SK-N-SH treated with all-trans-retinoic acid at 6 μM for 48 hours (cell line): ENCODE data around the gene GGA2.

Experiments used
- ATAC-seq: fragments of 200-7000 bp; cut with Tn5 transposase; 3 replicates; pipeline ENCODE4 v1.9.1; 2020; ENCODE audit warnings: mild to moderate bottlenecking, moderate library complexity
- ARNTL ChIP-seq: fragments of 450-650 bp; formaldehyde crosslinking; IDR thresholded peaks from 2 replicates; pipeline ENCODE4 v1.5.0; 2020; ENCODE audit warnings: low read depth, mild to moderate bottlenecking, moderate library complexity, borderline replicate concordance
- BACH2 ChIP-seq: fragments of 250-450 bp; sonication (Bioruptor Pico); IDR thresholded peaks from 2 replicates; pipeline ENCODE4 v1.9.0; 2021; ENCODE audit warnings: mild to moderate bottlenecking, borderline replicate concordance
- CREB5 ChIP-seq: fragments of 250-450 bp; sonication (Bioruptor Pico); IDR thresholded peaks from 2 replicates; pipeline ENCODE4 v1.5.1; 2020; ENCODE audit warnings: low read depth, mild to moderate bottlenecking, moderate library complexity
- CSDC2 ChIP-seq: fragments of 250-450 bp; sonication (Bioruptor Pico); IDR thresholded peaks from 2 replicates; pipeline ENCODE4 v1.5.0; 2020; ENCODE audit warnings: mild to moderate bottlenecking, moderate library complexity
- ESRRG ChIP-seq: fragments of 250-450 bp; sonication (Bioruptor Pico); IDR thresholded peaks from 2 replicates; pipeline ENCODE4 v1.6.1; 2021; ENCODE audit warnings: mild to moderate bottlenecking
- GLIS3 ChIP-seq: fragments of 250-450 bp; sonication (Bioruptor Pico); IDR thresholded peaks from 2 replicates; pipeline ENCODE4 v1.5.0; 2020; ENCODE audit warnings: mild to moderate bottlenecking, moderate library complexity
- ISL1 ChIP-seq: fragments of 250-450 bp; sonication (Bioruptor Pico); IDR thresholded peaks from 2 replicates; pipeline ENCODE4 v2.1.2; 2022; ENCODE audit warnings: mild to moderate bottlenecking, moderate library complexity
- OSR1 ChIP-seq: fragments of 250-450 bp; sonication (Bioruptor Pico); IDR thresholded peaks from 2 replicates; pipeline ENCODE4 v1.8.0; 2022; ENCODE audit warnings: moderate library complexity, mild to moderate bottlenecking, inconsistent platforms
- PATZ1 ChIP-seq: fragments of 250-450 bp; sonication (Bioruptor Pico); IDR thresholded peaks from 2 replicates; pipeline ENCODE4 v1.8.0; 2020; ENCODE audit warnings: mild to moderate bottlenecking, moderate library complexity, borderline replicate concordance
- POU6F1 ChIP-seq: fragments of 250-450 bp; sonication (Bioruptor Pico); IDR thresholded peaks from 2 replicates; pipeline ENCODE4 v1.8.0; 2021; ENCODE audit warnings: low read depth, mild to moderate bottlenecking, moderate library complexity, borderline replicate concordance
- PPARA ChIP-seq: fragments of 250-450 bp; sonication (Bioruptor Pico); IDR thresholded peaks from 2 replicates; pipeline ENCODE4 v1.5.0; 2020; ENCODE audit warnings: mild to moderate bottlenecking, borderline replicate concordance
- RARB ChIP-seq: fragments of 250-450 bp; sonication (Bioruptor Pico); IDR thresholded peaks from 2 replicates; pipeline ENCODE4 v1.8.0; 2021; ENCODE audit warnings: mild to moderate bottlenecking, moderate library complexity
- SNAI2 ChIP-seq: fragments of 250-450 bp; sonication (Bioruptor Pico); IDR thresholded peaks from 2 replicates; pipeline ENCODE4 v1.5.0; 2020; ENCODE audit warnings: mild to moderate bottlenecking, moderate library complexity
- TCF4 ChIP-seq: fragments of 250-450 bp; sonication (Bioruptor Pico); IDR thresholded peaks from 2 replicates; pipeline ENCODE4 v1.8.0; 2021; ENCODE audit warnings: mild to moderate bottlenecking, moderate library complexity, borderline replicate concordance
- TOX ChIP-seq: fragments of 250-450 bp; sonication (Bioruptor Pico); IDR thresholded peaks from 2 replicates; pipeline ENCODE4 v1.8.0; 2021; ENCODE audit warnings: mild to moderate bottlenecking, moderate library complexity, borderline replicate concordance
- TSHZ2 ChIP-seq: fragments of 250-450 bp; sonication (Bioruptor Pico); IDR thresholded peaks from 2 replicates; pipeline ENCODE4 v1.5.0; 2020; ENCODE audit warnings: mild to moderate bottlenecking, moderate library complexity
- ZFP3 ChIP-seq: fragments of 250-450 bp; sonication (Bioruptor Pico); IDR thresholded peaks from 2 replicates; pipeline ENCODE4 v1.5.0; 2020; ENCODE audit warnings: mild to moderate bottlenecking, moderate library complexity
- ZFP30 ChIP-seq: fragments of 450-650 bp; formaldehyde crosslinking; IDR thresholded peaks from 2 replicates; pipeline ENCODE4 v1.5.0; 2022; ENCODE audit warnings: mild to moderate bottlenecking, moderate library complexity
- ZNF565 ChIP-seq: fragments of 450-650 bp; formaldehyde crosslinking; conservative IDR thresholded peaks from 2 replicates; pipeline ENCODE4 v1.5.0; 2020; ENCODE audit warnings: low read depth, mild to moderate bottlenecking, moderate library complexity
- ZNF70 ChIP-seq: fragments of 450-650 bp; formaldehyde crosslinking; IDR thresholded peaks from 2 replicates; pipeline ENCODE4 v1.5.0; 2020; ENCODE audit warnings: mild to moderate bottlenecking, moderate library complexity
- ZNF8 ChIP-seq: fragments of 450-650 bp; formaldehyde crosslinking; IDR thresholded peaks from 2 replicates; pipeline ENCODE4 v1.5.0; 2020; ENCODE audit warnings: mild to moderate bottlenecking, moderate library complexity

The GGA2 gene

GRCh38 chr16:23528644-23529310 lies 18.5 kb upstream of the GGA2 start (continued):
- TF ChIP-seq ESRRG (CRISPR knock-in tag), result no peak
- TF ChIP-seq, all 23 proteins: peak for 0

GRCh38 chr16:23527961-23528643 lies 17.8 kb upstream of the GGA2 start:
- ATAC-seq, result no peak
- TF ChIP-seq PATZ1 (CRISPR knock-in tag) (no peak), ZNF8 (CRISPR knock-in tag) (no peak), GLIS3 (CRISPR knock-in tag) (no peak), CSDC2 (CRISPR knock-in tag) (no peak), ZFP30 (CRISPR knock-in tag) (no peak), TCF4 (CRISPR knock-in tag) (no peak), ZNF70 (CRISPR knock-in tag) (no peak), OSR1 (CRISPR knock-in tag) (no peak), ISL1 (CRISPR knock-in tag) (no peak), RARB (no peak), PPARA (CRISPR knock-in tag) (no peak), SNAI2 (no peak), BACH2 (CRISPR knock-in tag) (no peak), ESRRG (CRISPR knock-in tag) (no peak), TOX (CRISPR knock-in tag) (no peak), CREB5 (CRISPR knock-in tag) (no peak)

GRCh38 chr16:23524886-23525285 lies 14.6 kb upstream of the GGA2 start:
- no peak for ATAC-seq
- TF ChIP-seq GLIS3 (CRISPR knock-in tag), result no peak
- no peak for TF ChIP-seq CREB5 (CRISPR knock-in tag)
- no peak for TF ChIP-seq ARNTL (CRISPR knock-in tag)
- TF ChIP-seq TOX (CRISPR knock-in tag), result no peak
- no peak for TF ChIP-seq POU6F1 (CRISPR knock-in tag)
- TF ChIP-seq ZFP30 (CRISPR knock-in tag), result no peak
- TF ChIP-seq RARB, result no peak
- no peak for TF ChIP-seq PPARA (CRISPR knock-in tag)
- no peak for TF ChIP-seq ZFP3 (CRISPR knock-in tag)
- TF ChIP-seq SNAI2, result no peak

- ATAC-seq, result no peak
- TF ChIP-seq OSR1 (CRISPR knock-in tag) (no peak), ZNF70 (CRISPR knock-in tag) (no peak), ZNF8 (CRISPR knock-in tag) (no peak), PATZ1 (CRISPR knock-in tag) (no peak), ESRRG (CRISPR knock-in tag) (no peak), SNAI2 (no peak), CSDC2 (CRISPR knock-in tag) (no peak), GLIS3 (CRISPR knock-in tag) (no peak), ZNF565 (CRISPR knock-in tag) (no peak), PPARA (CRISPR knock-in tag) (no peak), CREB5 (CRISPR knock-in tag) (no peak), ARNTL (CRISPR knock-in tag) (no peak), ISL1 (CRISPR knock-in tag) (no peak), TSHZ2 (CRISPR knock-in tag) (no peak)
These were observed 13.6 kb upstream of the GGA2 start for GRCh38 chr16:23523876-23524385.
